GM20000 (cell line): ENCODE results near the gene SDK2.

Experiments
- DNase-seq: peaks from one replicate; pipeline ENCODE4 v3.0.0; 2012; ENCODE audit warnings: low spot score
- TF ChIP-seq, protein P1 (sequence below): IDR thresholded peaks from 2 replicates; pipeline ENCODE4 v1.5.1; 2012; ENCODE audit warnings: mild to moderate bottlenecking, control low read depth; ENCODE audit errors: extremely low read depth, missing control alignments

The SDK2 gene

DNA sequence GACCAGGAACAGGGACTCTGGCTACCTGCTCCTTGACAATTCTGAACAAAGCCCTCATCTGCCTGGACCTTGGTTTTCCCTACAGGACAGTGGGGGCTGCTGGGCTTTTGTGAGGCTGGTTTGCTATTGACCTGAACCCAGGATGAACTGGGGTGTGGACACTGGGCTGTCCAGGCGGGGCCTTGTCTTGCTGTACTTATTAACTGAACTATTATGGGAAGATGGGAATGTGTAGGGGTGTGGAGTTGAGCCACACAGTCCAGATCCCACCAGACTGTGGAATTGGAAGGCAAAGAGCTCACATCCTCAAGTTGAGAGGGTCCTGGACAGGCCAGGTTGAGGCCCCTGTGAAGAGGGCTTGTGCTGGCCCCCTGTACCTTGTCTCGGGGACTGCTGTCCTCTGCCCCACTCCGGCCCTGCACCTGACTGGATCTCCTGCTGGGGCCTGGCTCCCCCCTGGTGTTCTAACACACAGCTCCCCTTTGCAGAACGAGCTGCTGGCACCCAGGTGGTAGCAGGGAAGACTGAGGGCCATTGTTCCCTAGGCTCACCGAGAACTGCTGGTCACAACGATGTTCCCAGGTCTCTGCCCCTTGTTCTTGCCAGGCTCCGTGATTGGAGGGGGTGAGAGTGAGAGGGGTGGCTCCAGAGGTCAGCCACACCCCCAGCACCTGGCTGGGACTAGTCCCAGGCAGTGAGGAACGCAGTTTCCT lies 280.6 kb downstream of the SDK2 start:
- no peak for DNase-seq
- TF ChIP-seq, protein P1, sequence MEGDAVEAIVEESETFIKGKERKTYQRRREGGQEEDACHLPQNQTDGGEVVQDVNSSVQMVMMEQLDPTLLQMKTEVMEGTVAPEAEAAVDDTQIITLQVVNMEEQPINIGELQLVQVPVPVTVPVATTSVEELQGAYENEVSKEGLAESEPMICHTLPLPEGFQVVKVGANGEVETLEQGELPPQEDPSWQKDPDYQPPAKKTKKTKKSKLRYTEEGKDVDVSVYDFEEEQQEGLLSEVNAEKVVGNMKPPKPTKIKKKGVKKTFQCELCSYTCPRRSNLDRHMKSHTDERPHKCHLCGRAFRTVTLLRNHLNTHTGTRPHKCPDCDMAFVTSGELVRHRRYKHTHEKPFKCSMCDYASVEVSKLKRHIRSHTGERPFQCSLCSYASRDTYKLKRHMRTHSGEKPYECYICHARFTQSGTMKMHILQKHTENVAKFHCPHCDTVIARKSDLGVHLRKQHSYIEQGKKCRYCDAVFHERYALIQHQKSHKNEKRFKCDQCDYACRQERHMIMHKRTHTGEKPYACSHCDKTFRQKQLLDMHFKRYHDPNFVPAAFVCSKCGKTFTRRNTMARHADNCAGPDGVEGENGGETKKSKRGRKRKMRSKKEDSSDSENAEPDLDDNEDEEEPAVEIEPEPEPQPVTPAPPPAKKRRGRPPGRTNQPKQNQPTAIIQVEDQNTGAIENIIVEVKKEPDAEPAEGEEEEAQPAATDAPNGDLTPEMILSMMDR: no peak

DNA sequence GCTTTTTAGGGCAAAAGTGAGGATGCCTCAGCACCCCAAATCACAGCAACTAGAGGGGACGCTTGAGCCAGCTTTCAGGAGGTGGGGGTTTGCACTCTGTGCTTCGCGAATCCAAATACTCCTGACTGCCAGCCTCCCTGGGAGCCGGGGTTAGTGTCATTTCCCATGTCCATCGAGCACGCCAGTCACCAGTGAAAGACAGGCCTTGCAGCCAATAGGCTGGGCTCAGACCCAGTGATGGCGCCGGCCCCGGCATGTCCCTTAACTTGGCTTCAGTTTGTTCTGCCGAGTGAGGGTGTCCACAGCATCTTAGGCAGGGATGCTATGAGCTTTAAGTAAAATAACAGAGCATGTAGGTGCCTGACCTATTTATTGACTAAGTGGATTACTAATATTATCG lies 281.5 kb downstream of the SDK2 start:
- TF ChIP-seq, protein P1: no peak
- no peak for DNase-seq

DNA sequence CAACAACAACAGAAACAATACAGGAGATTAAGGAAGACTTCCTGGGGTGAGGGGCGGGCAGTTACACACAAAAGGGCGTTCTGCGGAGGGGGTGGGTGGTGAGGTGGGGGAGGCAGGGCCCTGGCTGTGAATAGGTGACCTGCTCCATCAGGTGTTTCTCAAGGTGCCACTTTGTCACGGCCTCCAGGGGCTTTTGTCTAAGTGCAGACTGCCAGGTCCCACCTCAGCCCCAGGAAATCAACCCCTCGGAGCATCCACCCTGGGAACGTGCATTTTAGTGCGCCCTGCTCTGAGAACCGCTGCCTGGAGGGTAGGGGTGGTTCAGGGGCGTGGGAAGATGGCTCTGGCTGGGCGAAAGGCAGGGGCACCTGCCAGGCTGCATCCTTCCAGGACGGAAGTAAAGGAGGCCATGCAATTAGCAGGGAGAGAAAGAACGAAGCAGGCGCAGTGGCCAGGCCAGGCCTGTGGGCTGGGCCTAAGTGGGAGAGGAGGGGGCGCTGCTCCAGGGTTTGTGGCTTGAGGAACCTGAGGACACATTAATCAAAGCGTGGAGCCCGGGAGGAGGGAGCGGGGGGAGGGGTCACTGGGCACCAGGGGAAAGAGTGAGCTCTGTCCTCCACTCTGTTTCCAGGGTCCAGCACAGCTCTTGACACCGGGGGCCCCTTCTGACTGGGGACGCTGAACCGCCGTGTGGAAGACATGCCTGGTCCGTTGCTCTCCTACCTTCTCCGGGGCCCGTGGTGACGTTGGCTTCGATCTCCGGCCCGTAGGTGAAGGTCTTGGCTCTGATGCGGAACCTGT lies 283.1 kb downstream of the SDK2 start:
- TF ChIP-seq, protein P1: no peak
- DNase-seq: no peak

DNA sequence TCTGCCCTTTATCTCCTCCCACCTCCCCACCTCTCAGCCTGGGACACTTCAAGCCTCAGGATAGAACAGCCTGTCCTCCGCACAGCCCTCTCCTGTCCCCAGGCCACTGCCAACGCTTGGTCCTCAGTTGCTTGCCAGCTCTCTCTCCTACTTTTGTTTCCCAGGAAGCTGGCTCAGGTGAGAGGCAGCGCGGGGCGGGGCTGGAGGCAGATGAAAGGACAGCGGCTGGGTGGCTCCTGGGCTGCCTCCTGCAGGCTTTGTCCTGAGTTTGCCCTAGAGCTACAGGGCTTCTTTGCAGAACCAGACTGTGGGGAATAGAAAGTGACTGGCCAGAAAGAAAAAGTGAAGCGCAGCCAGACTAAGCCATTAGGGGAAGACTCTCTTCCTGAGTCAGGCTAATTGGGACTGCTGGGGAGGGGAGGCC lies 284.2 kb downstream of the SDK2 start:
- TF ChIP-seq, protein P1: no peak
- DNase-seq: no peak

DNA sequence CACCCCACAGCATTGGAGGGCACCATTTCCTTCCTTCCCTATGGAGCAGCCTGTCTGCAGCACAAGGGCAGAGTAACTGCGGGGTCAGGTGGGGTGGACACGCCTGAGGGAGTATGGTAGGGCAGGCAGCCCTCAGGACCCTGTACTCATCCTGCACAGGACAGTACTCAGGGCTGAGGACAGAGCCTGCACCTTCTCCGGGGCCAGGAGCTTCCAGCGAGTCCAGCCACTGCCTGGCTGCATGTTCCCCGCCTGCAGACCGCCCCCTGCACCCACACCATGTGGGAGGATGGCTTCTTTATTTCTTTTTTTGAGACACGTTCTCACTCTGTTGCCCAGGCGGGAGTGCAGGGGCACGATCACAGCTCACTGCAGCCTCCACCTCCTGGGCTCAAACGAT lies 284.9 kb downstream of the SDK2 start:
- TF ChIP-seq, protein P1: no peak
- DNase-seq: no peak

DNA sequence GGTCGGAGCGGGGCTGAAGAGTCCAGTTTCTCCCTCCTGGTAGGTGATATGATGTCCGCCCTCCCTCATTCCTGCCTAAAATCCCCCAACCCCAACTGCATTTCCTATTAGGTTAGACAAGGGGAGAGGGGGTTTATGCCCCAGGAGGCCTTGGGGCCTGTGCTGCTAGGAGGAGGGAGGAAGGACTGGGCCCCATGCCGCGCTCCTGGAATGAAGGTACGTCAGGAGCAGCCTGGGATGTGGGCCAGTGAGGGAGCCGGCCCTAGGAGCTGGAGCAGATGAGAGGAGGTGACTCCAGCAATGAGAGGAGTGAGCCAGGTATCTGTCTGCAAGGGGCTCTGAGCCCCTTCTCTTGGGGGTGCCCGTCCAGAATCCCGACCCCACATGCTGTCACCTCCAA lies 285.6 kb downstream of the SDK2 start:
- TF ChIP-seq, protein P1: no peak

DNA sequence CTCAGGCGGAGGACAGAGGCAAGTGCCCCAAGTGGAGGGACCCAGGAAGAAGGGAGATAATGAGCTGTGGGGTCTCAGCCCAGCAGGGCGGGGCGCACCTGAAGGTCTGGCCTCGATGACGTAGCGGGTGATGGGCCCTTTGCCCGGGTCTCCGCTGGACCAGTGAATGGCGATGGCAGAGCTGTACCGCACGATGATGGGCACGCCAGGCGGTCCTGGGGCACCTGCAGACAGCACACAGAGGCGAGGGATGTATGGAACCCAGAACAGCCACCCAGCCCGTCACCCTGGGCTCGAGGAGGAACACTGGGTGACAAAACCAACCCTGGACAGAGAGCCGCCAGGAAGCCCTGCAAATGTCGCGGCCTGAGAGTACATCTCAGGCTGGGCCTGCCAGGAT lies 286.3 kb downstream of the SDK2 start:
- TF ChIP-seq, protein P1: no peak
- DNase-seq: no peak

More for the DNA sequence above, 285.6 kb downstream of the SDK2 start:
- no peak for DNase-seq
